Daoy (cell line): ENCODE results near the gene DNAJB13. TPM values are rescaled to one million over a fixed set of nuclear protein-coding genes. Genes with fewer than 3 reads are reported as not detected.

ENCODE experiments used
- DNase-seq: peaks from one replicate; pipeline ENCODE4 v3.0.0-alpha.2; 2015; ENCODE audit warnings: low read depth
- total RNA-seq: library from RNA; depleted of rRNA; stranded (reverse); fragments of >200 nt; shearing (Covaris generic); gene quantifications from 2 replicates; pipeline ENCODE4 v1.2.3, GENCODE V29; 2014; rRNA removed

DNAJB13 gene
- total RNA-seq, 1 experiment from 2014 or later = not detected

DNA sequence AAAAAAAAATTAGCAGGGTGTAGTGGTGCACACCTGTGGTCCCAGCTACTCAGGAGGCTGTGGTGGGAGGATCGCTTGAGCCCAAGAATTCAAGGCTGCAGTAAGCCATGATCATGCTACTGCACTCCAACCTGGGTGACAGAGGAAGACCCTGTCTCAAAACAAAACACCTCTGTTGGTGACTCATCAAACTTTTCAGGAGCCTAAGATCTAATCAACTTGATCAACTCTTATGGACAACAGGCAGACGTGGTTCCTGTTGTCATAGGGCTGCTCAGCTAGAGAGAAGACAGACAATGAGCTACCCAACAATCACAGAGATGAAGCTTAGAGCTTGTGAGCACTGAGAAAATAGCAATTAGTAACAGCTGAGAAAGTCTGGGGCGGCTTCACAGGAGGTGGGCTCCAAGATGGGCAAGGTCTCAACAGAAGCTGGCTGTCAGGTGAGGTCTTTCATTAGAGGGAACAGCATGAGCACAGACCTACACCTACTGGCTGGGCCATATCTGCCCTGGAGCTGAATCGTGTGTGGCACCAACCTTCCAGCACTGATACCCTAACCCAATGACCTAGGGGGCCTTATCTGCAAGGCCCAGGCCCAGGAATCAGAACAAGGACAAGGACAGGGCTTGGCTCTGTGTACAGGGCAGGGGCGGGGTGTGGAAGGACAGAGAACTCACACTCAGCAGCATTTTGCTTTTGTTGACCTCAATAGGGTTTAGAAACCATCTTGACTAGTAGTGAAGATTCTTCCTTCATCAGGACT lies 65.3 kb downstream of the DNAJB13 start:
- no peak for DNase-seq

DNA sequence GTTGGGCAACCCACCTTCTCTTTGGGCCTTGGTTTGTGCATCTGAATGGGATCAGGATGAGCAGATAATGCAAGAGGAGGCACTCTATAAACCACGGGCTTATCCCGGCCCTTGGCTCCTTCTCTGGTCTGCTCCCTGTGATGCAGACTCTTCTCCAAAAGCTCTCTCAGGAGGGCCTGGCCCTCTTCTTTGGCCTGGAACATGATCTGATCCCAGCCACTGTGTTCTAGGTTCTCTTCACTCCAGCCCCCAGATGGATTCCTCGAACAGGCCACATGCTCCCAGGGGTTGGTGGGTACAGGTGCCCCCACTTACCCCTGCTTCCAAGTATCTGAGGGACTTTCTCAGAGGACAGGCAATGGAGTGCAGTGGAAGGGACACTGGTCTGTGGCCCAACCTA lies 66.8 kb downstream of the DNAJB13 start:
- no peak for DNase-seq

DNA sequence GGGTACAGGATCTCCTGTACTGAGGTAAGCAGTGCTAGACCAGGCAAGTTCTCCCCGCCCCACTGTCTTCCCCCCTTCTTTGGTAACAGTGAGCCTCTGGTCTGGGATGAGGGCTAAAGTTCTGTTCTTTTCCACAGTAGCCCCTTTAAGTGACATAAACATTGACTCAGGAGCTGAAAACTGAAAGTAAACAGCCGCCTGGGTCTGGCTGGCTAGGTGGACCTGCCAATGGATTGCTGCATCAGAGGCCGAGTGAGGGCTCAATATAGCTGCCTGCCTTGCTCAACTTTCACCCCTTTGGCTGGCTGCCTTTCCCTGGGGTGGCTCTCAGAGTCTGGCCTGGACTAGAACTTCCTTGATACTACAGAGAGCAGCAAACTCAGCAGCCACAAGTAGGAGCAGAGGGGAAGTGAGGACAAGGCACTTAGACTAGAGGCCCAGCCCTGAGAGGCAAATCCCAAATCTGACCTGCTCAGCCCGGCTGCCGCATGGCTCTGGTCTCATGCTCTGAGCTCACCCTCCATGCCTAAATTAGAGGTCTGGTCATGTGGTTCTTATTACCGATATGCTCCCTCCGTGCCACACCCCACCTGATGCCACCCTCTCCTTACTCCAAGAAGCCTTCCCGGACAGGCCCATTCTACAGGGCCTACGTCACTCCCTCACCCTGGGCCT lies 67.6 kb downstream of the DNAJB13 start:
- peak; percentile 66 for DNase-seq

GRCh38 chr11:74019104-74019738 lies 68.4 kb downstream of the DNAJB13 start:
- DNase-seq = no peak

GRCh38 chr11:74019860-74020259 lies 69.0 kb downstream of the DNAJB13 start:
- peak; percentile 39 for DNase-seq

Other genes starting within 250 kb of the DNAJB13 start
- gene RAB6A, start 190.0 kb upstream of the DNAJB13 start, total RNA-seq = 46.0 and 57.3 TPM in 2 replicates
- 31.0 and 43.2 TPM in 2 replicates for gene MRPL48, start 163.2 kb upstream of the DNAJB13 start, total RNA-seq
- 102 and 109 TPM in 2 replicates for gene COA4, start 74.2 kb upstream of the DNAJB13 start, total RNA-seq
- gene PAAF1, start 74.0 kb upstream of the DNAJB13 start, total RNA-seq = 13.9 and 14.3 TPM in 2 replicates
- gene UCP2, start 31.8 kb downstream of the DNAJB13 start, total RNA-seq = 13.7 and 27.2 TPM in 2 replicates
- gene UCP3, start 58.1 kb downstream of the DNAJB13 start, total RNA-seq = 2.0 and 9.0 TPM in 2 replicates
- gene C2CD3, start 220.0 kb downstream of the DNAJB13 start, total RNA-seq = 7.7 and 21.9 TPM in 2 replicates
- gene PPME1, start 220.3 kb downstream of the DNAJB13 start, total RNA-seq = 68.9 and 121 TPM in 2 replicates